Measurements from ENCODE around the gene MRO.

DNA sequence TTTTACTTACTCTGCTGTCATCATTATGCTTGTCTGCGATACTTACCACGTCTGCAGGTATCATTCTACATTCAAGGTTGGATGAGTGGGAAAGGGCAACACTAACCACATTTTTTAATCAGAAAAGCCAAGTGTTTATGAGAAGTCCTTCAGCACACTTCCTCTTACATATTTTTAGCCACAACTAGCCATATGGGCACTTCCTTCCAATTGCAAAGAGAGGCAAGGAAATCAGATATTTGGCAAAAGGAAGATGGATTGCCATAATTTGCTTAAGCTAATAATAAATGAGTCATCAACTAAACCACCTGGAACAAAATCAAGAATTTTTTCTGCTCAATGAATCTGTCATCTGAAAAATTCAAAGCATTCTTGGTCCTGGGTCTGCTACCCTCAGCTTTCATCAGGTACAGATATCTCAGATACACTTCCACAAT lies 16.7 kb upstream of the MRO start:
- TF ChIP-seq POLR2AphosphoS5 (IDR thresholded peaks at IDR 0.05; ENCODE audit: low read depth, low read length) = no peak
- no peak for TF ChIP-seq SIN3A (IDR thresholded peaks at IDR 0.05; ENCODE audit: borderline replicate concordance, insufficient read depth, low read length)
- no peak for TF ChIP-seq TAF1 (IDR thresholded peaks at IDR 0.05; ENCODE audit: borderline replicate concordance, insufficient read depth, low read length)

Measured in PFSK-1 (cell line).